Stimulated activated CD4-positive, alpha-beta T cell treated with anti-CD3 and anti-CD28 coated beads, Interleukin-2, amount 100 ng/mL, for 48 hours (primary cell): Measurements from ENCODE around the gene ATG2B.

Experiments used
- DNase-seq, 2 donors: peaks; one replicate each; pipeline ENCODE4 v3.0.0-alpha.2; 2020

Gene ATG2B

GRCh38 chr14:96270565-96271420 is 92.3 kb downstream of the ATG2B start:
- no peak for DNase-seq

- no peak for DNase-seq
Measured at GRCh38 chr14:96269359-96269710, 93.8 kb downstream of the ATG2B start.

- no peak for DNase-seq
Measured at GRCh38 chr14:96268431-96269358, 94.4 kb downstream of the ATG2B start.

DNA sequence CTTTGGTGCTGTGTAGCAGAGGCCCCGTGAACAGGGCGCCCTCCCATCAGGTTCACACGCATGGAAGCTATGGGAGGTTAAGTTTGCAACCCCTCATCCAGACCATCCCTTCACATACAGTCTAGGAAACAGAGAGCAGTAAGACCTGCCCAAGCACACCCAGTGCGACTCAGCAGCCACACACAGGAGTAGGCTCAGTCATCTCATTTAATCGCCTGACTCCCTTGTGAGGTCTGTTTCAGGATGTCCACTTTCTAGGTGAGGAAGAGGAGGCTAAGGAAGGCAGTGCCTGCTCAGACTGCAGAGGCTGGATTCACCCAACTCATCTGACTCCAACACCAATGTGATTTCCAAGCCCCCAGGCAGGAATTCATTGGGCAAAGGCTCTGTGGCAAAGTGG is 95.2 kb downstream of the ATG2B start:
- no peak for DNase-seq

DNA sequence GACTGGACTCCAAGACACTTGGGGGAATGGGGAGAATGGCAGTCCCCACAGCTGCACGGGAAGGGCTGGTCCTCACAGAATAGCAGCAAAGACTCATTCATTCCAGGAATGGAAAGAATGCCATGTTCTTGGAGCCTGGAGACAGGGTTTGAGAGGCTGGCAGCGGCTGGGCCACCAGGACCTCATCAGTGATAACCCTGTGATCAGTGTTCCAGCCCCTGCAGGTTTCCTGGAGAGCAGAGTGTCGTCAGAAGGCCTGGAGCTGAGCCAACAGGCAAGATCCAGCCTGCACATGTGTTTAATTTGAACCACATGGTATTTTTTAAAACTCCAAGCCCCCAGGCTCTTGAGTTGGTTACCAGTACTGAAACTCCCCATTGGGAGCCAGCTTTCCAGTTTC is 95.8 kb downstream of the ATG2B start:
- DNase-seq: no peak

GRCh38 chr14:96265383-96266095 is 97.6 kb downstream of the ATG2B start:
- DNase-seq: no peak

DNA sequence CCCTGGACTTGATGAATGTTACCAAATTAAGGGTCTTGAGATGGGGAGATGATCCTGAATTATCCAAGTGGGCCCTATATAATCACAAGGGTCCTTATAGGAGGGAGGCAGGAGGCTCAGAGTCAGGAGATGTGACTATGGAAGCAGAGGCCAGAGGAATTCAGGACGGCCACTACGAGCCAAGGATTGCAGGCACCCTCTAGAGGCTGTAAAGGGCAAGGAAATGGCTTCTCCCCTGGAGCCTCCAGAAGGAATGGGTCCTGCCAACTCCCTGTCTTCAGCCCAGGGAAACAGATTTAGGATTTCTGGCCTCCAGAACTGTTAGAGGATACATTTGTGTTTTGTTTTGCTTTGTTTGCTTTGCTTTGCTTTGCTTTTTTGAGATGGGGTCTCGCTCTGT is 98.3 kb downstream of the ATG2B start:
- no peak for DNase-seq

GRCh38 chr14:96264200-96264553 is 99.0 kb downstream of the ATG2B start:
- DNase-seq: no peak

DNA sequence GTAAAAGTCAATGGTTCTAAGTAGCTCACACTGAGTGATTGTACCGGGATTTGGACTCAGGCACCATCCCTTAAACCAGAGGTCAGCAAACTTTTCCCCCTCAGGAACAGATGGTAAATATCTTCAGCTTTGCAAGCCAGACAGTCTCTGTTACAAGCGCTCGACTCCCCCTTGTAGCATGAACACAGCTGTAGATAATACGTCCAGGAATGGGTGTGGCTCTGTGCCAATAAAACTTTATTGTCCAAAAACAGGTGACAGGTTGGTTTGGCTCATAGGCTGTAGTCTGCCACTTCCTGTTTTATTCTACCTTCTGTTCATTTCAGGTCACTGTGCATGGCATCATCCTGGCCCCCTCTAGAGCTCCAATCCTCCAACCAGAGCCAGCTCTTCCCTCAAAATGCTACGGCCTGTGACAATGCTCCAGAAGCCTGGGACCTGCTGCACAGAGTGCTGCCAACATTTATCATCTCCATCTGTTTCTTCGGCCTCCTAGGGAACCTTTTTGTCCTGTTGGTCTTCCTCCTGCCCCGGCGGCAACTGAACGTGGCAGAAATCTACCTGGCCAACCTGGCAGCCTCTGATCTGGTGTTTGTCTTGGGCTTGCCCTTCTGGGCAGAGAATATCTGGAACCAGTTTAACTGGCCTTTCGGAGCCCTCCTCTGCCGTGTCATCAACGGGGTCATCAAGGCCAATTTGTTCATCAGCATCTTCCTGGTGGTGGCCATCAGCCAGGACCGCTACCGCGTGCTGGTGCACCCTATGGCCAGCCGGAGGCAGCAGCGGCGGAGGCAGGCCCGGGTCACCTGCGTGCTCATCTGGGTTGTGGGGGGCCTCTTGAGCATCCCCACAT is 99.6 kb downstream of the ATG2B start:
- DNase-seq: no peak

- DNase-seq: no peak
Measured at GRCh38 chr14:96261772-96262655, 101.1 kb downstream of the ATG2B start.

- DNase-seq: no peak
Measured at GRCh38 chr14:96261053-96261452, 102.1 kb downstream of the ATG2B start.

- no peak for DNase-seq
Measured at GRCh38 chr14:96260341-96260821, 102.8 kb downstream of the ATG2B start.

DNA sequence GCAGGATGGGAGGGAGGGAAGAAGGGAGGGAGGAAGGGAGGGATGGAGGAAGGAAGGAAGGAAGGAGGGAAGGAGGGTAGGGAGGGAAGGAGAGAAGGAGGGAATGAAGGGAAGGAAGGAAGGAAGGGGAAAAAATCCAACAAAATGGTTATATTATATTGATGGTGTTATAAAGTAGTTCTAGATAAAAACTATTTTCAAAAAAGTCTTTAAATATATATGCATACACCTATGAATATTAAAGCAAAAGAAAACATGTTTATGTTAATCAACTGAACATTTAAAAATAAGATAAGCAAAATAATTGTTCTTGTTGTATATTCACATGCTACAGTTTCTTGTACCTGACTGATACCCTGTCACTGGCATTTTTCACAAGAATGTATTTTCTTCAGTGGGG is 105.2 kb downstream of the ATG2B start:
- DNase-seq: no peak

- no peak for DNase-seq
Measured at GRCh38 chr14:96257056-96257455, 106.1 kb downstream of the ATG2B start.

DNA sequence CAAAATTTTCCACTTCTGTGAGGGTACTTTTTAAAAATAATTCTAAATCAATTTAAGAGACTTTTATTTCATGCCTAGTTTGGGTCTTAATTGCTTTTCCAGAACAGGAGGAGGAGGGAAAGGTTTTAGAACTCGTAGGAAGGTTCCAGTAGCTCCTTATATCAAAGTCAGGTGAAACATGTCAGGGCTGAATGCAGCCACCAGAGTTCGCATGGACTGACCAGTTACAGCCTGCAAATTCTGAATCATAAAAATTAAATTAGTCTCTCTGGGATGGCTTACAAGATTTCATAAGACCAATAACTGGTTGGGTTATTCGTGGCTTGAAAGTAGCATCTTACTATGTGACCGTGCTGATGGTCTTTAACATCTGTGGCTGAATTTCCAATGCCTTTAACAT is 106.7 kb downstream of the ATG2B start:
- DNase-seq: no peak

DNA sequence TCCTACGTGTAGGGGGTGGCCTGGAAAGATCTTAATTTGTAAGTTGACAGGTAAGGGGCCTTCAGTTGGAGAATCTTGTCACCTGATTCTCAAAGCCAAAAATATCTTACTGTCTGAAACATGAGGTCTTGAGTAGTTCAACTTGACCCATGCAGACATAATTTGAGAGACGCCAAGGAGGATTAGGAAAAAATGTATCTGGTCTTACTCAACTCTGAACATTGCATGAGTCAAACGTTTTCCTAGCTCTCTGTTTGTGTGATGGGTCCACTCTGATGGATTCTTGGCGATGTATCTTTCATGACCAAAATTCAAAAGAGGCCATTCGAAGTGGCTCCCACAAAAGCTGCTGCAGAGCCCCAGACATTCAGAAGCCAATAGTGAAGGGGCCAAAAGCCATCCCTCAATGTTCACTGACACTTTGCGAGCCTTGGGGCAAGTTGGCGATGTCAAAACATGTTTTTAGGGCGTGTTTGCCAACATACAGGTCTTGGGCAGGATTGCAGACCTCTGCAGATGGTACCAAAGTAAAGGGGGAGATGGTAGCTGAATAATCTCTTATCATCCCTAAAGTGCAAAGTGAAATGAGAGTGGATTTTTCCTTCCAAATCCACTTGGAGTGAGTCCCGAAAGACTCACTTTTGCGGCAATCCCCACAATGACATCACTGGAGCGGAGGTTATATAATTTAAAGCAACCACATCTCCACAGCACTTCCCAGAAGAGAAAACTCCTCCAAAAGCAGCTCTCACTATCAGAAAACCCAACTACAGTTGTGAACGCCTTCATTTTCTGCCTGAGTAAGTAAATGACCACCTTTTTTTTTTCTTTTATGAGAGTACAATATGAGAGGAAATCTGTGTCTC is 107.4 kb downstream of the ATG2B start, which contains the start of gene BDKRB1:
Gene BDKRB1 (plus strand): TSS at position 710 of the 866 bp plus-strand sequence. CDS start 7,473 bp downstream, outside the sequence.
- DNase-seq: no peak

GRCh38 chr14:96254687-96255086 is 108.5 kb downstream of the ATG2B start:
- no peak for DNase-seq

DNA sequence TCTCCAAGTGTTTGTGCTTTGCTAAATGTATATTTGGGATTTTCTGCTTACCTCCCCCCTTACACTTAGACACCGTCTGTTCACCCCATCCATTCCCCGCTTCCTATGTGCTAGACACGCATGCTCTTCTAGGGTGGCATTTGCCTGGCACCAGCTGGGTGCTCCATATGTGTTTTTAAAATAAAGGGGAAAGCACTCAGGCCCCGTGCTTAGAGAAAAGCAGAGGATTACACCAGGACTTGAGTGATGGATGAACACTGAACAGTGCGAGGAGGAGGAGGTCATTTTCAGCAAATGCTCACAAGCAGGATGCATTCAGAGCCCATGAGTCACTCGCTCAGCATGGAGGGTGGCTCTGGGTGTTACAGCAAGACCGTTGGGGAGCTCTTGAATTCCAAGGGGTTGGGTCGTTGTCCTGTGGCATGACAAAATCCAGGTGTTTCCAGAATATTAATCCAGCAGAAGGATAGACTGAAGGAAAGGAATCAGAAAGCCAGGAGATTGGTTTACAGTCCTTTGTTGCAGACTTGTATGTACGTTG is 110.1 kb downstream of the ATG2B start:
- no peak for DNase-seq

DNA sequence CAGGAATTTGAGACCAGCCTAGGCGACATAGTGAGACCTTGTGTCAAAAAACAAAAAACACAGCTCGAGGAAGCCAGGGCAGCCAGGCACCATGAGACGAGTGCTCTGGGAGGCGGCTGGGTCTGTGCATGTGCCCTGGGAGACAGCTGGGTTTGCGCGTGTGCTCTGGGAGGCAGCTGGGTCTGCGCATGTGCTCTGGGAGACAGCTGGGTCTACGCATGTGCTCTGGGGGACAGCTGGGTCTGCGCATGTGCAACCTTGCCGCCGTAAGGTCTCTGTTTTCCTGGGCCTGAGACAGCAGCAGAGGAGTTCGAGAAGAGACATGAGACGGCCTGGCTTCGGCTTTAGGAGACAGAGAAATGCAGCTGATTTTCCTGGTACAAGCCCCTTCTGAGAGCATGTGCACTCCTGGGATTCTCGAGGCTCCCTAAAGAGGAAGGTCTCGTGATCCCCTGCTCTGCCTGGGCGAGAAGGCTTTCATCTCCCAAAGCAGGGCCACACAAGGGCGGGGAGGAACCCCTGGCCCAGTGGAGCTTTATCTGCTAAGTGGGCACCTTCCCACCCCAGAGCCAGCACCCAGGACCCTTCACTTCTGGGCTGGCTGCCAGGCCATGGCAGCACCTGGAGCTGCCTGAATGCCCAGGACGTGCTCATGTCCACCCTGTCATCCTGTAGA is 110.7 kb downstream of the ATG2B start:
- no peak for DNase-seq
